ENCODE results near the gene FKBP1C.
"Not testable (repeated sequence)": the region's sequence is repeated elsewhere in the genome, so short reads cannot be mapped to it uniquely, and the experiment has no call there.

FKBP1C gene

DNA sequence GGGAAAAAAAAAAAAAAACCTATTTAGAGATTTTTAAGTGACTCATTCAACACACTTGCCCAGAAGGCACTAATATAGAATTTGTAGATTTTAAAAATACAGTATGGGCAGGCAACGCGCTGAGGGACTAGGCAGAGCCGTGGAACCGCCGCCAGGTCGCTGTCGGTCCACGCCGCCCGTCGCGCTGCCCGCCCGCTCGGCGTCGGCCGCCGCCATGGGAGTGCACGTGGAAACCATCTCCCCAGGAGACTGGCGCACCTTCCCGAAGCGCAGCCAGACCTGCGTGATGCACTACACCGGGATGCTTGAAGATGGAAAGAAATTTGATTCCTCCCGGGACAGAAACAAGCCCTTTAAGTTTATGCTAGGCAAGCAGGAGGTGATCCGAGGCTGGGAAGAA is at the start of gene FKBP1C:
TSS of gene FKBP1C (plus strand) at position 127 of the 400 bp plus-strand sequence.
- not testable (repeated sequence) for DNase-seq

DNA sequence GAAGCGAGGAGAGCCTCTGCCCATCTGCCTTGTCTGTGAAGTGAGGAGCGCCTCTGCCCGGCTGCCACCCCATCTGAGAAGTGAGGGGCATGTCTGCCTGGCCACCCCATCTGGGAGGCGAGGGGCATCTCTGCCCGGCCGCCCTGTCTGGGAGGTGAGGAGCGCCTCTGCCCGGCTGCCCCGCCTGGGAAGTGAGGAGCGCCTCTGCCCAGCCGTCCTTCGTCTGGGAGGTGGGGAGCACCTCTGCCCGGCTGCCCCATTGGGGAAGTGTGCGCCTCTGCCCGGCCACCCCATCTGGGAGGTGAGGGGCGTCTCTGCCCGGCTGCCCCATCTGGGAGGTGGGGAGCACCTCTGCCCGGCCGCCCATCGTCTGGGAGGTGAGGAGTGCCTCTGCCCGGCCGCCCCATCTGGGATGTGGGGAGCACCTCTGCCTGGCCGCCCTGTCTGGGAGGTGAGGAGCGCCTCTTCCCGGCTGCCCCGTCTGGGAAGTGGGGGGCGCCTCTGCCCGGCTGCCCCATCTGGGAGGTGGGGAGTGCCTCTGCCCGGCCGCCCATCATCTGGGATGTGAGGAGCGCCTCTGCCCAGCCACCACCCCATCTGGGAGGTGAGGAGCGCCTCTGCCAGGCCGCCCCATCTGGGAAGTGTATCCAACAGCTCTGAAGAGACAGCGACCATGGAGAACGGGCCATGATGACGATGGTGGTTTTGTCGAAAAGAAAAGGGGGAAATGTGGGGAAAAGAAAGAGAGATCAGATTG is 47.0 kb upstream of the FKBP1C start:
- not testable (repeated sequence) for DNase-seq

DNA sequence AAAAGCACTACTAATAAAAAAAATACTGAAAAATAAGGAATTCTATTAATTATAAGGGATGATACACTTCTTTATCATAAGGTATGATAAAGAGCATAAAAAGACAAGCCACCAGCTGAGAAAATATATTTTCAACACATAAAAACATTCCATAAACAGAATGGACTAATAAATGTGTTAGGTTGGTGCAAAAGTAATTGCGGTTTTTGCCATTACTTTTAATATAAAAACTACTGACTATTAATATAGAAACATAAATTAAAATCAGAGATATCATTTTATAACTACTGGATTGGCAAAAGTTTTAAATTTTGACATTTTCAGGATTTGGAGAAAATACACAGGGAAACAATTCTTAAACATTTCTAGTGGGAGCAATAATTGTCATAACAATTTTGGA is 37.1 kb upstream of the FKBP1C start:
- DNase-seq, result no peak

DNA sequence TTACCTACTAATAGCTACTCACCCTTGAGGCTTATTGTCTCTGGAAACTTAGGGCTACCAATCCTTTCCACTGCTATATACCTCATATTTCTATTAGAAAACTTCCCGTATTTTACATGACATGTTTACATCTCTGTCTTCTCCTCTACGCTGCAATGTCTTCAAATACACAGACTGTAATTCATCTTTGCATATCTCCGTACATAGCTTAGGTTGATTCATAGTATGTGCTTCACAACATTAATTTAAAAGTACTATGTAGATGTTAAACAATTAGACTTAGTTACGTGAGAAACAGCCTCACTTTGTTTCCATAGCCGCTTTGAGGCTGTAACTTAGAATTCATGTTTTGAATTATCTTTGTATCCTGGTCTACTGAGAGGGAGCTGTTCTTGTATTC is 35.1 kb upstream of the FKBP1C start:
- no peak for DNase-seq

DNA sequence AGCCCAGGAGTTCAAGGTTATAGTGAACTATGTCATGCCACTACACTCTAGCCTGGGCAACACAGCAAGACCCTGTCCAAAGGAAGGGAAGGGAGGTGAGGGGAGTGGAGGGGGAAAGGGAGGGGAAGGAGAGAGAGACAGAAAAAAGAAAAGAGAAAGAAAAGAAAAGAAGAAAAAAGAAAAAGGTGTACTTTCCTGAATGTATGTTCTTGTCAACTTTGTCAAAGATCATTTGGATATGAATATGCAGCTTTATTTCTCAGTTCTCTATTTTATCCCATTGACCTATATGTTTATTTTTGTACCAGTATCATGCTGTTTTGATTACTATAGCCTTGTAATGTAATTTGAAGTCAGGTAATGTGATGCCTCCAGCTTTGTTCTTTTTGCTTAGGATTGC is 30.9 kb upstream of the FKBP1C start:
- no peak for DNase-seq

DNA sequence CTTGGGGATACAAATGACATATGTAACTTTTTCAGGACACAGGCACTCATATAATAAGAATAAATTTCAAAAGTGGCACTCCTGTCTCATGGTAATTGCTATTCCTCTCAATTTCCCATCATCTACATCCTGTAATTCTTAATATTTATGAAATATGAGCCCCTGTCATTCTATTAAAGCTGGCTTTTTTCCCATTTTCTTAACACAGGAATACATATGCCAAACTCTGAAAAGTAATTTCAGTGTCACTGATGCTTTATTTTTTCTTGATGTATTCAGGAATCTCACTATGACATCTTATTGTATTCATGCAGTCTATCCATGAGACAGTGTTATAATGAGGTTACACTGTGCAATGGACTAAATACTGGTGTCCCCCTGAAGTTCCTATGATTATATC is 24.3 kb upstream of the FKBP1C start:
- no peak for DNase-seq

DNA sequence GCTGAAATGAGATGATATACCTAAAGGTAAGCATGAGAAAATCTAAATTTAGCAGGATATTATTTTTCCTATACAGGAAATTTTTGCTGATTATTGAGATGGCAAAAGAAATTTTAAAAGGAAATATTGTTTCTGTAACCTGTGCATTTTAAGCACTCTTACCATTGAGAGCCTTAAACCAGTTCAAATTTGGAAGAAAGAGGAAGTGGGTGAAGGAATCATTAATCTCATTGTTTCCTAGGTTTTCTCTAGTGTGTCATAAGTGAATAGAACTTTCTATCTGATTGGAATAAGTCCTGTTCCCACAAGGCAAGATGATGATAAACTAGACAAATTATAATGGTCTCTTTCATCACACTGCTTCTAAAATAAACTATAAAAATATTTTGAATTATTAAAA is 22.4 kb upstream of the FKBP1C start:
- DNase-seq, result no peak

DNA sequence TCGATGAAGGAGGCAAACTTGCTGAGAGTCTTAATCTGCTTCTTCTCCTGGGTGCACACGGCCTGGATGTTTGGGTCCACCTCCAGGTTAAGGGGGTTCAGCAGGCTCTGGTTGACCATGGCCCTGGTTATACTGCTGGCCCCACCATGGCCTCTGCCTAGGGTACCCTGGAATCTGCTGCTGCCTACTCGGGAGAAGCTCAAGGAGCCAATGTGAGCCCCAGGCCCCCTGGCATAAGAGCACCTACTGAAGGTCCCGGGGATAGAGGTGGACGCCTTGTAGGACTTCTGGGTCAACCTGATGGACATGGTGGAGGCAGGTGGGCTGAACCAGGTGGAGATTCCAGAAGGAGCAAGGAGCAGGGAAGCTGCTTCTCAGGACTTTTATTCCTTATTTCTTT is 17.9 kb upstream of the FKBP1C start:
- DNase-seq, result no peak

DNA sequence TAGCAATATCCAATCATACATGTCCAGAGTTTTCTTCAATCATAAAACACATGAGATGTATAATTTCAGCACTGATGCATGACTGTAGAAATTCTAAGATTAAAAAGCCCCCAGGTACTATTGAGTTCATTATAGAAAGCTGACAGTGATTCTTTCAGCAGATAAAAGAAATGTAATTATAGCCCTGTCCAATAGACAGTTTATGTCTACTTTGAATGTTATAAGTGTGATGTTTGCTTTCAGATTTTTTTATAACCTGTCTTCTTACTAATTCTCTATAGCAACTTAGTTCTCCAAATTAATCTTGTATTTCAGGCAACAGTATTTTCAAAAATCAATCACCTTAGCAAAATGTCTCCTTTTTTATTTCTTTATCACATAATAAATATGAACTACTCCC is 13.5 kb upstream of the FKBP1C start:
- no peak for DNase-seq

DNA sequence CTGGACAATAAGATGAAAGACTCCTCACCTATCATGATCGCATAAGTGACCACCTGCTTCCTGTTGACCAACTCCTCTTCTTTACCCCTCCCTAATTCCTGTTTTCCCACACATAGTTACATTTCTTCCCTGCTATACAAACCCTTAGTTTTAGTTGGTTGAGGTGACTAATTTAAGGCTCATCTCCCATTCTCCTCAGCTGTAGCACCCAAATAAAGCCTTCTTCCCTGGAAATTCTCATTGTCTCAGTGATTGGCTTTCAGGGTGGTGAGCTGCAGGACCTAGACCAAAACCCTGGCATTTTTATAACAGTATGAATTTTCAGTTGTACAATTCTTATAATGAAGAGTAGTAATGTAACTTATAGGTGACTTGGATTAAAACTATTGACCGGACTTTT is 2.1 kb downstream of the FKBP1C start:
- no peak for DNase-seq

DNA sequence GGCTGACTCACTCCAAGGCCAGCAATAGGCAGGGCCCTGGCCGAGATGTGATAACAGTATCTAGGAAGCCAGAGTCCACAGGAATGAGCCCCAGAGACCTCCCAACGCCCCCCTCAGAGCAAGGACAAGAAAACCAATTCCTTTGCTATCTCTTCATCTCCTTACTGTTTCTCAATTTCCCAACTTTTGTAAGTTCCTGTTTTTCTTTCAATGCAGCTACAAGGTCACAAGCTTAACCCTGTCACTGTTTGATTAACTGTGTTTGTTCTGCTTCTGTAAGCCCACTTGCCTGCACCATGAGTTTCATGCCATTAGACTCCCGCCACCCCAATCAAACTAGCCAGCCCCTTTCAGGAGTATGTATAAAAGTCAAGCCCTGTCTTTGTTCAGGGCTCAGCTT is 3.5 kb downstream of the FKBP1C start:
- no peak for DNase-seq

DNA sequence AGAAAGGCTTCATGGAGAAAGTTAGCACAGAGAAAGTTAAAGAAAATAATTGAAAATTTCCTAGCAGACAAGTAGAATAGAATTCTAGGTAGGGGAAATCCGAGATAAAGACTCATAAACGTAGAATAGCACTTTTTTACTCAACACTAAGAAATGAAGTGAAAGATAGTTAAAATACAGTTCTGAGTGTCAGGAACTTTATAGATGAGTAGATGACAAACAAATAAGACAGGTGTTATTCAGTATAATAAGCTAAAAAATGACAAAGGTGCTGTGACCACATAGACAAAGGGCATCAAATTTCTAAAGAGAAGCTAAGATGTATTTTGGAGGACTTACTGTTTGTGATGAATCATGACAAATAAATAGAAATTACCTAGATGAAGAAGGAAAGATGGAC is 12.9 kb downstream of the FKBP1C start:
- DNase-seq, result no peak

DNA sequence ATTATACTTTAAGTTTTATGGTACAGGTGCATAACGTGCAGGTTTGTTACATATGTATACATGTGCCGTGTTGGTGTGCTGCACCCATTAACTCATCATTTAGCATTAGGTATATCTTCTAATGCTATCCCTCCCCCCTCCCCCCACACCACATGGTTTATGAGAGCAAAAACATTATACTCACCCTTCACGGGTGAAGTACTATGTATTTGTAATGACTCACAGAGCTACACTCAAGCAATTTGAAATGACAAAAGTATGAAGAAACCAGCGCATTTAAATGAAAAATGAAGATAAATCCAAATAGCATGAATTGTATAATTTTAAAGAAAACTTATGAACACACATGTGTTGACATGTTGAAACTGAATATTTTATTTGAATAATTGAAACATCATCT is 14.7 kb downstream of the FKBP1C start:
- DNase-seq, result not testable (repeated sequence)

DNA sequence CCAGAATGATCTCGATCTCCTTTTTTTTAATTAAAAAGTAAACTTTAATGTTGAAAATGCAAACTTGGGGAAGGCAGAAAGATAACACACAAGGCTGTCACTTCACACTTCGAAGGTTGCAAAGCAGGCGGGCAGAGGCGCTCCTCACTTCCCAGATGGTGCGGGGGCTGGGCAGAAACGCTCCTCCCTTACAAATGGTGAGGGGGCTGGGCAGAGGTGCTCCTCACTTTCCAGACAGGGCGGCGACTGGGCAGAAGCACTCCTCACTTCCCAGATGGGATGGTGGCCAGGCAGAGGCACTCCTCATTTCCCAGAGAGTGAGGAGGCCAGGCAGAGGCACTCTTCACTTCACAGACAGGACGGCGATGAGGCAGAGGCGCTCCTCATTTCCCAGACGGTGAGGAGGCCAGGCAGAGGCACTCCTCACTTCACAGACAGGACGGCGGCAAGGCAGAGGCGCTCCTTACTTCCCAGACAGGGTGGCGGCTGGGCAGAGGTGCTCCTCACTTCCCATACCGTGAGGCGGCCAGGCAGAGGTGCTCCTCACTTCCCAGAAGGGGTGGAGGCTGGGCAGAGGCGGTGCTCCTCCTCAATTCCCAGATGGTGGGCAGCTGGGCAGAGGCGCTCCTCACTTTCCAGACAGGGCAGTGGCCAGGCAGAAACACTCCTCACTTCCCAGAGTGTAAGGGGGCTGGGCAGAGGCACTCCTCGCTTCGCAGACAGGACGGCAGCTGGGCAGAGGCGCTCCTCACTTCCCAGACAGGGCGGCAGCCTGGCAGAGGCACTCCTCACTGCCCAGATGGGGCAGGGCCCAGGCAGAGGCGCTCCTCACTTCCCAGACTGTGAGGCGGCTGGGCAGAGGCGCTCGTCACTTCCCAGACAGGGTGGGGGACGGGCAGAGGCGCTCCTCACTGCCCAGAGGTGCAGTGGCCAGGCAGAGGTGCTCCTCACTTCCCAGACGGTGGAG is 16.9 kb downstream of the FKBP1C start:
- not testable (repeated sequence) for DNase-seq

DNA sequence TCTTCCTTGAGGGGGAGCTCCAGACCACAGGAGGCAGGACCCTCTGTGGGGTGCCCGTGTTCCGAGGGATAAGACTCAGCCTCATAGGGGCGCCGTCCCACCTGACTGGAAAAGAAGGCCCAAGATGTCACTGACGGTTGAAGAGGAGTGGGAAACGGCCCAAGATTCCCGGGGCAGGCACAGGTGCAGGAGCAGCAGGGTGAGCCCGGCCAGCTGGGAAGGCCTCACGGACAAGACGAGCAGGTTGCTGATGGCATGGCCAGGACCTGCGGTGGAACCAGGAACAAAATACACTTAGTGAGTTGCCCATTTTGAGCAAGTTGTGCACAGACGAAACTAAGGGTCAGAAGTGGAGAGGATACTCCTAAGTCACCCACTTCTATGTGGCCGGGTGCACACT is 18.8 kb downstream of the FKBP1C start:
- DNase-seq, result not testable (repeated sequence)

DNA sequence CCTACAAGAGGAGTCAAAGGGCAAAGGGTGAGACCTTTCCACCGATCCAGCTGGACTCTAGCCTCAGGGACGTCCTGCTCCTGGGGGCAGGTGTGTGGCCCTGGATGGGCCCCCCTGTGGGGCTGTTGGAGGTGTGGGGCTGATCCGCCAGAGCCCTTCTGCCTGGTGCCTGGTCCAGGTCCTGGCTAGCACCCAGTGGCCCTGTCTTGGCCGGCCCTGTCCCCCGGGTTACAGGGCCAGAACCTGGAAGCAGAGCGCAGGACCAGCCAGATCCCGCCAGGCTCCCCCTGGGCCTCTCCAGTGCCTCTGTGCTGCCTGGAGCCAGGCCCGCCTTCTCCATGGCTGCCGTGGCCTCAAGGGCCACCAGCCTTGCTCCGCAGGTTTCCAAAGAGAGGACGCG is 19.2 kb downstream of the FKBP1C start:
- not testable (repeated sequence) for DNase-seq

DNA sequence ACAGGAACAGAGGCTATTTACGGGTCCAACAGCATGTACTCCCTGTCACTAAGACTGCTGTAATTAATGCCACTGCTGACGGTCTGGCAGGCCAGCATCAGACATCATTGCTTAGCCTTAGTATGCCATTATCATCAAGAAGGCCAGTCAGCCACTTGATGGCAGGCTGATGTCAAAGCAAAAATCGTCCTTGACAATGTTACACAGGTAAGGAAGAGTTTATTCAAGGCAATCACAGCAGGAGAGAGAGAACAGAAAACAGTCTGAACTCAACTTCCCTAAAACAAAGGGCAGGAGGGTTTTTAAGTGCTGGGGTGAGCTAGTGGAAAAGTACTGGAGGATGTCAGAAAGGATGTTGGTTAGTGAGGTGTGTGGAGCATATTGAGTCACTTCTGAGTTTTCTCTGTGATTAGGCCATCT is 25.1 kb downstream of the FKBP1C start:
- no peak for DNase-seq

DNA sequence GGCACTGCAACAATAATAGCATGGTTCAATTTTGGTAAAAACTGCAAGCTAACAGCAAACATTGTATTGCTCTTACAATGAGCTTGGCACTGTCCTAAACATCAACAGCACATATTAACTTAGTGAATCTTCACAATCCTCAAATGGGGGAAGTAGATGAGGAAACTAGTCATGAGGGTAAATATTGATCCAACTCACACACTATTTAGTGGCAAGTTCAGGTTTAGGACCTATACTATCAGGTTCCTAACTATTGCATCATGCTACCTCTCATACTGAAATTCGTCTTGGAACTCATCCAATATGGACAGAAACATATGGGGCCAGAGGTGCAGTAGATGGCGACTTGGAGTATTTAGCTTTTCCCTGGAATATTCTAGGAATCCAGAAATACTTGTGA is 34.2 kb downstream of the FKBP1C start:
- DNase-seq, result no peak

DNA sequence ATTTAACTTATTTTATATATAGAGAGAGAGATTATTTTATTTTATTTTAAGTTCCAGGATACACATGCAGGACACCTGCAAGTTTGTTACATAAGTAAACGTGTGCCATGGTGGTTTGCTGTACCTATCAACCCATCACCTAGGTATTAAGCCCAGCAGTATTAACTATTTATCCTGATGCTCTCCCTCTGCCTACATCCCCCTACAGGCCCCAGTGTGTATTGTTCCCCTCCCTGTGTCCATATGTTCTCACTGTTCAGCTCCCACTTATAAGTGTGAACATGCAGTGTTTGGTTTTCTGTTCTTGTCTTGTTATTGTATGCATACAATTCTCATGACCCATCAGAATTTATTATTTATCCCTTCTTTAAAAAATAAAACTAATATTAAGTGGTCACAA is 34.6 kb downstream of the FKBP1C start:
- DNase-seq, result no peak

DNA sequence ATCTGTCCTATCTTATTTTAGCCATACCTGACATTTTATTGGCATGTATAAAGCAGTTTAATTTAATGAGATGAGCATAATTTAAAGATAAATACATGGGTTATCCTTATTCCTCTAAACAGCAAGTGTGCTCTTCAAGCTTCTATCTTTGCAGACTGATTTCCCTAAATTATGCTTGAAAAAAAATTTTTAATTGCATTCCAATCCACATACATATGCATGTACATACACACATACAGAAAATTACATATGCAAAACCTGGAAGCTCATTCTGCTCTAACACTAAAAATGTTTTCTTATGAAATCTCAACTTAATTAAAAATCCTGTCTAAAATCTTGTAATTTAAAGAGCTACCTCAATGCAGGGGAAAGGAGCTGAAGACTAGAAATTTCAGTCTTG is 35.3 kb downstream of the FKBP1C start:
- DNase-seq, result no peak

DNA sequence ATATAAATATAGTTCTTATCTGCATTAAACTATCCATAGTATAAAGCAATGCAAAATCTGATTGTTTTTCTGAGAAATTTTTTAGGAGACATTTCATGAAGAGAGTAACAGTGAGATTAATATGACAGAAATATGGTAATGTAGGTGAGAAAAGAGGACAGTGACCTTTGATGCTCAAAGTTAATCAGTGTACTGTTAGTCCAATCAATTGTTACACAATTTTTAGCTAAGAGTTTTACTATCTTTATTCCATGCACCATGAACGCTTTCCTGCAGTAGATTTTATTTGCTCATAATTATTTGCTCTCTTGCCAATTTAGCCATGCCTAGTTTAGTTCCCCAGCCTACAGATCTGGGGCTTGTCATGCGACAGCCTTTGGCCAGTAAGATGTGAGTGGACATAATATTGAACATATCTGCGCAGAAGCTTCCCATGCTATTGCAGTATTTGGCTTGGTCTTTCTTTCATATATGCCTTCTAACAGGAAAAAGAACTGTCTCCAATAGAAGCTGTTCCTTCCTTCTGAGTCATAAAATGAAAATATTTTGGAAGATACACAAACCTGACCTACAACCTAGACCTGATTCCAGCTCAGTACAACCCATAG is 38.7 kb downstream of the FKBP1C start:
- DNase-seq, result no peak

DNA sequence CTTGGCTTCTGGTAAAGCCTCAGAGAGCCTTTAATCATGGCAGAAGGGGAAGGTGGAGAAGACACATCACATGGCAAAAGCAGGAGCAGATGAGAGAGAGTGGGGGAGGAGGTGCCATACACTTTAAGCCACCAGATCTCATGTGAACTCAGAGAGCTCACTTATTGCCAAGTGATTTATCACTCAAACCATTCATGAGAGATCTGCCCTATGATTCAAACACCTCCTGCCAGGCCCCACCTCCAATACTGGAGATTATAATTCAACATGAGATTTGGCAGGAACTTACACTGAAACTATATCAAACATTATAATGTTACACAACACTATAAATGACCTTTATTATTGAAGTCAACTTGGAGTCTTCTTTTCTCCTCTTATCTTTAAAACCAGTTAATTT is 47.9 kb downstream of the FKBP1C start:
- DNase-seq, result no peak

DNA sequence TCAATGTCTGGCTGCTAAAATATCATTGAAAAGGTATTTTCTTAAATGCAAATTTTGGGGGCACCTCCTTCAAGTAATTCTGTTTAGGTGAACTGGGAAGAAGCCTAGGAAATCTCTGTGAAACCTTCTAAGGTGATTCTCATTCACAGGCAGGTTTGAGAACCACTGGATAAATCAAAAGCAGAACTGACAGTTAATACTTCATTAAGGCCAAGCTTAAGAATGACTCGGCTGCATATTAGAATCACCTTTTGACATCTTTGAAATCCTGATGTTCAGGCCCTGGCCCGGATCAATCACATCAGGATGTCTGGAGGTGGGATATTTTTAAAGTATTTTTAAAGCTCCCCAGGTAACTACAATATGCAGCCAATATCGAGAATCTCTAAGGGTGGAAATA is 50.6 kb downstream of the FKBP1C start:
- no peak for DNase-seq

Data from activated CD4-positive, alpha-beta T cell treated with anti-CD3 and anti-CD28 coated beads, Interleukin-10, Interleukin-2, amounts not matched to agents 100 ng/mL and 50 ng/mL, durations not matched to agents 16 hours and 8 hours (primary cell).